OCI-M2 (cell line): ENCODE results near the gene AP1S2.
"Not testable (repeated sequence)": the region's sequence is repeated elsewhere in the genome, so short reads cannot be mapped to it uniquely, and the experiment has no call there.

ENCODE experiments used
- DNase-seq: peaks from one replicate; lab custom pipeline; 2025; ENCODE audit not compliant: unreplicated experiment; lab: John Stamatoyannopoulos, UW

The AP1S2 gene

DNA sequence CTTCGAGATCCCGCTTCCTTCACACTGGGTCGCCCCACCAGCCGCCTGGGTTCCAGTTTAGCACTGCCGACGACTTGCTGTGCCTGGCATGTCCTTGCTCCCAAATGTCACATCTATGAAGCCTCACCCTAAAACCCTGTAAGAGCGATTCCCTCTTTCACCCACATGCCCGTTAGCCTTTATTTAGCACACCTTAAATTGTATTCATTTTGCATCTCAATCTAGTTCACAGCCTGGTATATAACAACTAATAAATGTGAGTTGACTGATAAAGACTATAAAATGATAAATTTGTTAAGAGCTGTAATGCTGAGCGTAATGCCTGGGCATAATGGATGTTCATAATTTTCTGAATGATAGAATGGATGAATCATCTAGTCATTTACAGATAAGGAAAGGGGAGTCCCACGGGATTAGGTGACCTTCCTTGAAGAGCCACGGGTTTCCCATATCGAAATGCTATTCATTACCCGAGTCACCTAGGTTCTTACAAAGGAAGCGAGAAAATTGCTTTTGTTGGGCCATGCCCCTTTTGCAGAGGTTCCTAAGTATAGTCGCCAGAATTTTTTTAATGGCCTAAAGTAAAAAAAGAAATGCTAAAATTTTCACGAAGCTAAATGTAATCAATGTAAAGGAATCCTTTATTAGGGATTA is 1.1 kb upstream of the AP1S2 start:
- DNase-seq = no peak

DNA sequence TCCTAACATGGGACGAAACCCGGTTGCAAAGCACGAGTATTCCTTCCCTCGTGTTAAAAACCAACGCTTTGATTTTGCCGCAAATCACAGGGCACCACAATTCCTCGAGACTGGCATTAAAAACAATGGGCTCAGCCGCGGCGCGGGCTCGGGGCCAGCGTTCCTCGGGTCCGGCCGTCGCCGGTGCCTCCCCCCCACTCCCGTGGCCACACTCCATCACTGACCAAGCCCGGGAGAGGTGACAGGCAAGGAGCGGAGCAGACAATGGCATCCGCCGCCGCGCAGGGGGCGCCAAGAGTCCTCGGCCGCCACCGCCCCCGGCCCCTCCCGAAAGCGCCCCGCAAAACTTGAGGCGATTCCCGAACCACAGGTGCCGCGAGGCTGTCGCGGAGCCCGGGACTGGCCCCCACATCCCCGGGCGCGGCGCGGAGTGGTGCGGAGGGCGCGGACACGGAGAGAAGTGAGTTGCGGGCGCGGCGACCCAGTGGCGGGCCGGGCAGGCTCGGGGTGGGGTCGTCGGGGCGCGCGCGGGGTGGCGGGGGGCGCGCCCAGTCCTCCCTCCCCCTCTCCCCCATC is 445 bp downstream of the AP1S2 start:
- DNase-seq = no peak

DNA sequence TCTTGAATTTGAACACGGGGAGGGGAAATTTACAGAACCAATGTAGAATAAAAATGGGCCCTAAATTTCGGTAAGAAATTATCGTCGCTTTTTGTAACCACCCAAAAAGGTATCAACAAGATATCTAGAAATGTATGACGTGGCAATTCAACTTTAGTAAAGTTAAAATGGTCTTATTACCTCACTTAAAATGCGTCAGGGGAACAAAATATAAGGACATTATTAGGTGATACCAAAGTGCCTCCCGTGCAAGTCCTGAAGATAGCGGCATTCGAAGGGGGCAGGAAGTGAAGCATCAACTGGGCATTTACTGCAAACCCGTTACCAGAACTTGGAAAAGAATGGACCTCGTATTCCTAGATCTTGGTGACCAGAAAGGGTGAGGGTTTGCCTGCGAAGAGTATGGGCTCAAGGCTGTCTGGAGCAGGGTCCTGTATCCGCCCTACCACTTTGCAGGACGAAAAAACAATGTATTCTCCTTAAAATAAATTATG is 980 bp downstream of the AP1S2 start:
- DNase-seq = no peak

DNA sequence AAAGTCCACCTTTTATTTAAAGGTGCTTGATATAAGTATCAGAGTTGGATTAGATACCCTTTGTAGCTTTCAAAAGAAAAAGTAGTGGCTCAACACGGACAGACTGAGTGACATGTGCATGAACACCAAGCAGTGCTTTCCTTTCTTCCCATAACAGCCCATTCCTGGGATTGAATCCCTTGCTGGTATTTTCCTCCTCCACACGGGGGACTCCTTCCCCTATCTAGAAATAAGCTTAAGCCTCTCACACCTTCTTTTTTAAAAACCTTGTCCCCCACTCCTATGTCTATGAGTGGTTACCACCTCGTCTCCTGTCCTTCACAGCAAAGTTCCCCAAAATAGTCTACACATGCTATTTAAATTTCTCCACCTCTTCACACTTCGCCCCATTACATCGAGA is 5.1 kb downstream of the AP1S2 start:
- DNase-seq = no peak

DNA sequence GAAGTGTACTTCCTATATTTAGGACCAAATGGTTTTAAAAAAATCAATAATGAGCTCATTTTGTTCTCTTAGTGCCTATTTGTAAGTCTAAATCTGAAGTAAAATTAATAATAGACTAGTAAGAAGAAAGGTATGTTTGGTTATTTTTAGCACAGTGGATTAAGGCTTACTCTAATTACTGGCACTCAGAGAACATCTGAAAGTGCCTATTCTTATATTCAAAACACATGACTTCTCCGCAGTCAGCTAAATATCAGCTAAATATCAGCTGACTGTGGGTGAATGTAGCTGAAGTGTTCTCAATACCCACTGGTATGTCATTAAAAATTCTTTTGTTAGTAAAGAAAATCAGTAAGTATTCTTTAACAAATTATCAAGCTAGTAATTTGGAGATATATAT is 6.0 kb downstream of the AP1S2 start:
- no peak for DNase-seq

DNA sequence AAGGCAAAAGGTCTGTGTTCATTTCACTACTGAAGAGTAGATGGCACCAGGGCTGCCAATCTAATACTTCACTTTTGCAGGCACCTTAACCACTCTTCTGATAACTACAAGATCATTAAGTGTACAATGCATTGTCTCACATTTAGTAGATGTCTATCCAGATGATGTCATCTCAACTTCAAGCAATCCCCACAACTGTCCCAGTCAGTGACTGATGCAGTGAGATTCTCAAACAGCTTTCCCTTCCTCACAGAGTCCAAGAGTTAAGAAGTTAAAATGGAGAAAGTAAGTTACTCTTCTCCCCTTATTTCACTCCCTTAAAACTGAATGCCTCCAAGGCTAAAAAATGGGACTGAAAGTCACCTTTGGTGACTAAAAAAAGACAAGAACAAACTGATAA is 10.7 kb downstream of the AP1S2 start:
- no peak for DNase-seq

DNA sequence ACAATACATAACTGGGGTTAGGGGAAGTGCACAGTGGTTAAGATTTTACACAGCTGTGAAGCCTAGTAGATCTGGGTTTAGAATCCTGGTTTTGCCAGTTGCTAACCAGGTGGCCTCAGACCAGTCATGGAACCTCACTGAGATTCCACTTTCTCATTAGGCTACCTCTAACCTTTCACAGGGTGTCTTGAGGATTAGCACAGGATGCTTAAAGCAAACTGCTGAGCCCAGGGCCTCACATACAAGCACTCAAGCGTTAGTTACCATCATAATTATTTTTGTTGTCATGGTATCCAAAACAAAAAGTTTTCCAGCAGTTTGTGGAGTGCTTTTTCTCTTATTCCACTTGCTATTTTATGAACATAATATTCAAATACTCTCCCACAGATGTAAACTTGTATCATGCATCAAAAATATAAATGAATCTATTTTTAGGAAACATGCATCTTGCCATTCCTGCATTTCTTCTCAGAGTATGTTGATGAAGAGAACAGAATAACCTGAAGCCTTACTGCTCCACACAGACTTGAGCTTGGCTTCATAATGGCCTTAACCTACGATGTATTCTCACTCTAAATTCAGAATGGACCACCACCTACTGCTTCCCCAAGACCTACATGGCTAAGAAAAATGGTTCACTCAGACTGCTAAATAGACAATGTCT is 12.6 kb downstream of the AP1S2 start:
- no peak for DNase-seq

DNA sequence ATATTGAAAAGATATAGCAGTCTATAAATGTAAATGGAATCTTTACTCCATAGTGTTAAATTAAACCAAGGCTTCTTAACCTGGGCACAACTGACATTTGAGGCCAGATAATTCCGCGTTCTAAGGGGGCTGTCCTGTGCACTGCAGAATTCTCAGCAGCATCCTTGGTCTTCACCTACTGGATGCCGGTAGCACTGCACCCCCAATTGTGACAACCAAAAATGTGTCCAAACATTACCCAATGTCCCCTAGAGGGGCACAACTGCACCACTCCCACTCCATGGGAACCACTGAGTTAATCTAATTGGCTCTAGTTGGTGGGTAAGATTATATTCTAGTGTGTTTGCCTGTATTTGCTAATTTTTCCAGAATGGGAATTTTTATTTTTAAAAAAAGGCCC is 16.6 kb downstream of the AP1S2 start:
- no peak for DNase-seq

DNA sequence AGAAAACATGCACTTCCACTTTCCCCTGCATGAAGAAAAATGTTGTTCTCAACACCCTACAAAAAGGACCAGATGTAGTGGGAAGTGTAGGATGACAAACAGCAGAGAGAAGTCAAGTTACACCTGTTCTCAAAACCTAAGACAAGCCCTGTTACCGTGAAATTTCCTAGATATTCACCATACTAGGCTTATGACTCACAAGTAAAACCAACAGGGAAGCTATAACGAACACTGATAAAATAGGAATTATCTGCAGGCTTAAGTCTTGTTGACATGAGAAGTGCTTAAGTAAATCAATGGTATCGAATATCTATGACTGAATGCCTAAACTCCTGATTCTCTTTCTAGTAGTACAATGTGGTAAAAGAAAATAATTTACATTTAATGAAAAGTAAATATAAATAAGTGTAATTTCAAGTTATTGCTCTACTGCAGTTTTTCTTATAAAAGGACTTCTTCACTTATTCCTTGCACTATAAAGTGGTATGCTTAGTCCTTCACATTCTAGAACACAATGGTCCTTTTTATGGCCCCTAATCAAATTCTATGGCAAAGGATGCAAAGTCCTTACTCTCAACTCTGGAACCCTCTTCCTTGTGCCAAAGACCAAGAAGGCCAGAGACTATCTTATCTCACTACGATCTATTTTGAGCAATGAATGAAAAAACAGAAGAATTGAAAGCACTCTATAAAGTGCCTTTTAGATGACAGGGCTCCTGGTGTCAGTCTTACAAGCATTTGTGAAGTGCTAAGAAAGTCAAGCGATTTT is 19.6 kb downstream of the AP1S2 start:
- no peak for DNase-seq

DNA sequence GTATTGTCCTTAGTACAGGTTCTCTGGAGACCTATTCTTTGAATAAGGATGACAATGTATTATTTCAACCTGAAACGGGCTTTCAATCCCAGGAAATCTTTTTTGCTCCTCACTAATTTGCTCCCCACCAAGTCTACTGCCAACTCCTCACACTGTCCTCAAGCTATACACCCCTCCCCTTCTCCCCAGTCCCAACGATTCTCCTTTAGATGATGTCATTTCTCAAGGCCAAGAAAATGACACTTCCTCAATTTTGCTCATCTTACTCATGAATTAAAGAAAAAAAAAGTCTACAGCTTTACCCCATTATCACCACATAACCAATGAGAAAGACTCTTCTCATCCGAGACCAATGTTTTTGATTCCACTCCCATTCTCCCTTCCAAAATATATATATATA is 20.6 kb downstream of the AP1S2 start:
- DNase-seq = no peak

DNA sequence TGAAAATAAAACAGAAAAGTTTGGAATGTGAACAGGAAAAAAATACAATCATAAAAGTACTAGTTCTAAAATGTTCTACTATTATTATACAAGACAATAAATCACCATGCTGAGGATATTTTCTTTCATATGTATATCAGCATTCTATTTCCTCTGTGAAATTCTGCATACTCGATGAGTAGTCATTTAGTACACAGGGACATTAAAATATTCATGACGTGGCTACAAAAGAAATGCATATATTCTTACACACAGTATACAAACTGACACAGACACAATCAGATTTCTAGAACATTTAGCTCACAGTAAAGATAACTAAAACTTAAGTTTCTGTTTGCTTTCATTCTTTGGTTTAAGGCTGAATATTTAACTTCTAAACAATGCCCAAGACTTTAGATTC is 23.3 kb downstream of the AP1S2 start:
- not testable (repeated sequence) for DNase-seq

DNA sequence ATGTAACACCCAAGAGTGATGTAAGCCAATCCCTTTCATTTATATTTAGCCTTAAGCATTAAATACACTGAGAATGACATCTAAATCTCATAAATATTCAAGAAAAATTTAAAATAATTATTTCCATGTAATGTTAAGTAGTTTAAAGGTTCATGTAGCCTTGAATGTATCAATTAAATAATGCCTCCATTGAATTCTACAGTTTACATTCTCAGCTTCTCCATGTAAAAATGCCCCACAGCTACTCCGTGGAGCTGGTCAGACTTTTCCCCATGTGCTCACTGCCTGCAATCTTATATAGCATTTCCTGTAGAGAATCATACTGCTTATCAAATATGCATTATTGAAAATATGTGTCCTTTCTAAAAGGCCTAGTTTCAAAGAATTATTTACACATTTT is 25.4 kb downstream of the AP1S2 start:
- no peak for DNase-seq

DNA sequence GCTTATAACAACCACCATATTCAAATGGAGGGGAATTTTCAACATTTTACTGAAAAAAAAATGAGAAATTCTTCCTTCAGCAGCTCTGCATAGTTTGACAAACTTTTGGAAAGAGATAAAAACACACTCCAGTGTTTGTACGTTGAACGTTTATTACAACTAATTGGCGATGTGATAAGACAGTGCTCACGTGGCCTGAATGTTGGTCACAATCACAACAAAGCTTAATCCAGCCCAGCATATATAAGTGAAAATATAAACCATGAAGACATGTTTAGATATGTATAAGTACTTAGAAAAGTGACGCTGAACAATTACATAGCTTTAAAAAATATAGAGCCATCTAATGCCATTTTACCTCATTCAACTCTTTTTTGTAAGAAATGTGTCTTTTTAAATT is 28.7 kb downstream of the AP1S2 start:
- no peak for DNase-seq

DNA sequence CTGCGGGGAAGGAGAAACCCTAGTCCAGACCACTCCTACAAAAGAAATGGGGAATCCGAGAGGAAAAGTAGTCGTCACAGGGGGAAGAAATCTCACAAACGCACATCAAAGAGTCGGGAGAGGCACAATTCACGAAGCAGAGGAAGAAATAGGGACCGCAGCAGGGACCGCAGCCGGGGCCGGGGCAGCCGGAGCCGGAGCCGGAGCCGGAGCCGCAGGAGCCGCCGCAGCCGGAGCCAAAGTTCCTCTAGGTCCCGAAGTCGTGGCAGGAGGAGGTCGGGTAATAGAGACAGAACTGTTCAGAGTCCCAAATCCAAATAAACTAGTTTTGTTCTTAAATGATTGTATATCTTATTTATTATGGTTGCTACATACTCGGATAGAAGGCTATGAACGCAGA is 31.7 kb downstream of the AP1S2 start:
- DNase-seq = no peak

DNA sequence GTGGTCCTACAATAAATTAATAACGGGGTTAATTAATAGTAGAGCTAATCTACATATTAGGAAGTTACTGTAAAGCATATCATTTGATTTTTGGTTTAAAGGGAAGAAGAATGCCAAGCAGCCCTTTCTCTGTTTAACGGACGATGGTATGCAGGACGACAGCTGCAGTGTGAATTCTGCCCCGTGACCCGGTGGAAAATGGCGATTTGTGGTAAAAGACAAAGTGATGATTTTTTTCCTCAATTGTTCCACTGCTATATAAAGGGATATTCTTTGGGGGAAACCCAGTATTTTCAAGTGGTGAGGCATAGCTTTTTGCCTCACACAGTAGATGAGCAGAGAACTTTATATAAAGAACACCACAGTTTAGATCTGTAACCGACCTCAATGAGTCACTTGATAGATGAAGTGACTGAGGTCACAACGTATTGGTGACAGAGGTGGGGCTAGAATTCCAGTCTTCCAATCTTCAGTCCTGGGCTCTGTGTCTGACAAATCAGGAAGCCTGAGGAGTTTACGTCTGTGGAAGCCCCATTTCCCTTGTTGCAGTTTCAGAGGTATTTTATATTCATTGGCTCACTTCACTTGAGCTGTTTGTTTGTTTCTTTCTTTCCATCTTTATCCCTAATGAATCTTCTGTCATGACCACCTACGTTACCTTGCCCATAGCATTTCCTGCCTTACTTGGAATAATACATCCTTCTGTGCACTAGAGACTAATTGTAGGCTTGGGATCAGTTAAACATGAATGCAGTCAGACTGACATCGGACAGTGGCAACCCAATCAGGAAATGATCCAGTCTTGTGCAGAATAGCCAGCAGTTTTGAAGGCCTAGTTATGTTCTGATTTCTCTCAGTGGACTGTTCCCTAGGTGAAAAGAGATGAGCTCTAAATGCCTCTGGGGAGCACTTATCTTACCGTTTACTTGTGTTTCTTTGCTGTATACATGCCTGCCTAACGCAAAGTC is 34.2 kb downstream of the AP1S2 start:
- no peak for DNase-seq

DNA sequence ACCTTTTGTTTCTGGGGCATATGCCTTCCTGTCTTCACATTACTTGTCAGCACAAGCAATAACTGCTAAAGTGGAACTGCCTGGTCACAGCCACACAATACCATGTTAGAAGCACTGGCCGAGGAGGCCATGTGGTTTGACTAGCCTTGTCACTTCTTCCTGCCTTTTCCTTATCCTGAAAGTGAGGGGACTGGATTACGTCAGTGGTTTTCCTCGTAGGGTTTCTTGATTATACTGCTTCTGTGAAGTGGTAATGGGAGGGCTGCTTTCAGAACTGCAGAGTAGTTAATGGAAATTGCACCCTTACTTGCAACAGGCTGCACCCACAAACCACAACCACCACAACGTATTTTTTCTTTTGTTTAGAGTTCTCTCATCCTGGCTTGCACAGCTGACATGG is 37.7 kb downstream of the AP1S2 start:
- DNase-seq = no peak

DNA sequence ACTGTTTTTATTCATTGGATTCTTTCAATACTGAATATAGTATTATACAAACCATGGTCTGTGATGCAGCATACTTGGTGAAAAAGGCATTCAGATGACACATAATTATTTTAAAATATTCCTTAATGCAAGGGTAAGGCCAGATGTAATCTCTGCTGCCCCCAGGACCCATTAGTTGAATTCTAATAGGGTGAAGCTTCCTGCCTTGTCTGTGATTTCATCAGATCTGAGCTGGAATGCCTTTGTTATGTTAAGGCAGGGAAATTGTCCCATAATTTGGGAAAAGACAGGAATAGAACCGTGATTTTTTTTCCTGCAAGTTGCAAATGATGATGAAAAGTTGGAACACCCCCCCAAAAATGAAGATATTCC is 38.2 kb downstream of the AP1S2 start:
- DNase-seq = no peak

DNA sequence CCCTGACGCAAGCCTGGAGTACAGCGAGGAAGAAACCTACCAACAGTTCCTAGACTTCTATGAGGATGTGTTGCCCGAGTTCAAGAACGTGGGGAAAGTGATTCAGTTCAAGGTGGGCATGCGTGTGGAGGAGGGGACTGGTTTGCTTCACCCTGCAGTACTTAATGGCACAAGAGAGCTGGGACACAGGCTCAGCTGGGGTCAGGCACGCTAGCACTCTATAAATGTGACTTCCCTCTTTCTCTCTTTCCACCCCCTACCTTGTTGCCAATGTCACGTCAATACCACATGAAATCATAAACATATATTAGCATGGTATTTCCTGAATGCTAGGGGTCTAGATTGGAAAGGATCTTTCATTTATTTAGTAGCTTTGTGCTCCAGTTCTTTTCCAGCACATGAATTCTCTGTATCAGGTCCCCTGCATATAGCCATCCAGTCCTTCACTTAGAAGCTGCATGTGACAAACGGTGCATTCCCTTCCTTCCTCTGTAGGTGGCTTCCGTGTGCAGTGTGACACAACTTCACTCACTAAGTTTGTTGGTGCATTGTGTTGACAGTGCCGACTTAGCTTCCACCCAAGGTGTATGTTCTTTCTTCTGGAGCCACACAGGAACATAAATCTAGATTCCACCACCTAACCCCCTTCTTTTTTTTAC is 38.7 kb downstream of the AP1S2 start:
- no peak for DNase-seq

DNA sequence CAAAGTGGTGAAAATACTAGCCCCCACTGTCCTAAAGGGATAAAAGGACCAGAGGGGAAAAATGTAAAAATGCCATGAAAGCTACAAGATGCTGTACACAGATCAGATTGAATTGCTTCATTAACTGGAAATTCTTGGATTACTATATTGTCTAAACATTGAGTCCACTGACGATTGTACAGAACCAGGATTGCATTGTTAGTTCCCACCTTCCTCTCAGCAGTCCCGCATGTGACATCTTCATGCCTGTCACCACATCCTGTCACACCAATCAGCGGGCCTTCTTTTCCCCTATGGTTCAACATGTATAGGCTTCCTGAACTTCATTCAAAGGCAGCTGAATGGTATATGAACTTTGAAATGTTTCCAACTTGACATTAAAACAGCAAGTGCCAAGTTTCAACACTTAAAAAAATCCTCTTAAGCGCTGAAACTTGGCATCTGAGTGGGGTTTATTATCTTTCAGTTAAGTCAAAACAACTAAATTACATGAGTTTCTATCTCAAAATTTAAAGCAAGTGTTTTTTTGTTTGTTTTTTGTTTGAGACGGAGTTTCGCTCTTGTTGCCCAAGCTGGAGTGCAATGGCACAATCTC is 39.7 kb downstream of the AP1S2 start:
- no peak for DNase-seq

DNA sequence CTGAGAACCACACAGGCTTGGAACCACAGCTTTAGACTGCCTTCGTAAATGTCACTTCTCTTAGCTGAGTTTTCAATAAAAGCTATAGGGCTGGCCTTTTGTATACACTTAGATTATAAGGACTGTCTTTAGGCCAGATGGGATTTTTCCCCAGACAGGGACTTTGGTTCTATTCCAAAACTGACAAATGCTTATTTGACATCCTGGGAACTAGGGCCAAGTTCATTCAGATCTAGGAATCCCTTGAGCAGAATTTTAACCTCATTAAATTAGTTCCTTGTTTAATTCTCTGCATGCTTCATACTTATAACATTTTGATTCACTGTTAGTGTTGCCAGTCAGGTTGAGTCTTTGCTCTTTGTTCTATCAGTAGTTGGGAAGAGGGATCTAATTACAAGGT is 41.2 kb downstream of the AP1S2 start:
- DNase-seq = no peak
